ENCODE measurements around the gene RNF208.

GRCh38 chr9:137266162-137266527 lies 44.1 kb upstream of the RNF208 start:
- TF ChIP-seq POLR2A (IDR thresholded peaks at IDR 0.05; ENCODE audit: low read depth, low read length), result no peak; the same call in 1 of the 2 replicates
- no peak for TF ChIP-seq TAF1 (IDR thresholded peaks at IDR 0.05; ENCODE audit: borderline replicate concordance, low read depth, low read length)
- TF ChIP-seq POLR2AphosphoS5 (IDR thresholded peaks at IDR 0.05; ENCODE audit: low read depth, low read length), result no peak
